ENCODE data around the gene HIVEP3.

HIVEP3 gene

DNA sequence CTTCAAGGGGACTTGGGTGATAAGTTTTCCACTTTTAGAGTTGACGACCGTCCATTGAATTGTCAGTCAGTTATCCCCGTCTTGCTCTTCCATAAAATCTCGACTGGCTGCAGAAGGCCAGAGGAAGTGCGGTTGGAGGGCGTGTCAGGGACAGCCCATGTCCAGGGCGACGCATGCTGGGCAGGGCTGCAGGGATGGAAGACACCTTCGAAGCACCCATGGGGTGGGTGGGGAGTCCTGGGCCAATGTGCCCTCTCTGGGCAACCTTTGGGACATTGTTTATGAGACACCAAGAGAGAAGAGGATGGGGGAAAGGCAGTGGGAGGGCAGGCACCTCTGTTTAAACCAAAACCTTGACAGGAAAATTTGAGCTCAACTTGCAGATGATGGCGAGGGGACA, 395.7 kb downstream of the HIVEP3 start:
- no peak for DNase-seq

DNA sequence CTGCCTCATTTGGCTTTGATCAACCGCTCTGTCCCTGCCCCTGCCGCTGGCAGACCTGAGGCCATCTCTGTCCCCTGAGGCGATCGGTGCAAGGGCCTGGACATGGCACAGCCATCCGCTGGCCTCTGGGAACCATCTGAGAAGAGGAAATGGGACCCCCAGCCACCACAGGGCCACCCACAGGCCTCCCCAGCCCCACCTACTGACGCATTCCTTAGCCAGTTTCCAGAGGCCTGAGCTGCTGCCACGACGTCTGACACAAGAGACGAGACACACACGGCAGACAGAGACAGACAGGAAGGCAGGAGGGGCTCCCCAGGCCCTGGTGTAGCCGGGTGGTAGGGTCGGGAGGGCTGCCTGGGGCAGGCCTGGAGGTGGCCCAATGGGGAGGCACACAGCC, 397.0 kb downstream of the HIVEP3 start:
- DNase-seq = no peak

DNA sequence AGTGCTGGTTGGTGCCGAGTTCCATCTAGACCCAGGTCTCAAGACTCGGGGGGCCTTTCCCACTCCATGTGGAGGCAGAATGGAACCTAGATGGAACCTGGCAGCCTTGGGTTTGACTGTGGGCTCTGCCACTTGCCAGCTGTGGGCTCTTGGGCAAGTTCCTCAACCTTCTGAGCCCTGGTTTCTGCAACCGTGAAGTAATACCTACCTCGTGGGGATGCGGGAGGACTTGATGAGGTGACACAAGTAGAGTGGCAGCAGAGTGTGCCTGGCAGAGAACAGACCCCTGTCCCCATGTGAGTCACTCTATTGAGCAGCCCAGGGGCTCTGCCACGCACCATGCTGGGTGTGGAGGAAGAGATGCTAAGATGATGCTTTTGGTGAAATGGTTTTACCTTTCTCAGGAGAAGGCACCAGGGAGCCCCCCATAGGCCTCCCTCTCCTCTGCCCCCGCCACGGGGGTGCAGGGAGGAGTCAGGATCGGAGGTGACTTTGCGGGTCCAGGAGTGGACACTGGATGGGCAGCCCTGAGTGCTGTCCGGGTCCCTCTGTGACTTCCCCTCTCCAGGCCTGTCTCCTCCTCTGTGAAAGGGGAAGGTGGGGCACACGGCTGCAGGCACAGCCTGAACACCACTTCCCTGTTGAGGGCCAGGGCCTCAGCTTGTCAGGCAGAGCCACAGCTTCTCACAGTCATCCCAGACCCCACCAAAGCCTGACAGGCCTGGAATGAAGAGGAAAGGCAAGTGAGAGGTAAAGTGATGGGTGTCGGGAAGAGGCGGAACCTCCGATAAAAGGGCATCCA, 397.6 kb downstream of the HIVEP3 start:
- no peak for DNase-seq

DNA sequence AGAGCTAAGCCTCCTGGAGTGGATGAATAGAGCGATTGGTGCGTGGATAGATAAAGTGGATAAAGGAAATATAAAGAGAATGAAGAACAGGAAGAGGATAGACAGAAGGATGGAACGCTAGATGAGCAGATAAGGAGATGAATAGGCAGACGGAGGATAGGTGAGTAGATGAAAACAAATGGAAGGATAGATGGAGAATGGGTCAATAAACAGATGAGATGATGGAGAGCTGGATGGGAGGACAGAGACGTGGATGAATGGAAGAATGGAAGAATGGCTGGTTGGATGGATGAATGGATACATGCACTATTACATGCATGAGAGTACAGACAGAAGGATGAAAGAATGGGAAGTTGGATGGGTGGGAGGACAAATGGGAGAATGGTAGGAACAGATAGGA, 399.1 kb downstream of the HIVEP3 start:
- DNase-seq = no peak

DNA sequence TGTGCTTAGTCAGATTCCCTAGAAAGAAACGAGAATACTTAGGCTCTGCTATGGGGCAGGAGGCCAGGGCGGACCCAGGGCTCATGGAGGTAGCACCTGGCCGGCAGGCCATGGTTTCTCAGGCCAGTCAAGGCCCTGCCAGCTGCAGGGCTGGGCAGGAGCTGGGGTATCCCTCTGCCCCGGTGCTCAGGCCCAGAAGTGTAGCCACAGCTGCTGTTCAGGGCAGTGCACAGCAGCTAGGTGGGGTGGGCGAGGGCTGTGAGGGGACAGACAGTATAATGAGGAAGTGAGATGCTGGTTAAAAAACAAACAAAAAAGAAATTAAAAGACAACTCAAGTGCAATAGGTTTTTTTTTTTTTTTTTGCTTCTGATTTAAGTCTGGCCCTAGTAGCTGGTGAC, 400.3 kb downstream of the HIVEP3 start:
- DNase-seq = no peak

DNA sequence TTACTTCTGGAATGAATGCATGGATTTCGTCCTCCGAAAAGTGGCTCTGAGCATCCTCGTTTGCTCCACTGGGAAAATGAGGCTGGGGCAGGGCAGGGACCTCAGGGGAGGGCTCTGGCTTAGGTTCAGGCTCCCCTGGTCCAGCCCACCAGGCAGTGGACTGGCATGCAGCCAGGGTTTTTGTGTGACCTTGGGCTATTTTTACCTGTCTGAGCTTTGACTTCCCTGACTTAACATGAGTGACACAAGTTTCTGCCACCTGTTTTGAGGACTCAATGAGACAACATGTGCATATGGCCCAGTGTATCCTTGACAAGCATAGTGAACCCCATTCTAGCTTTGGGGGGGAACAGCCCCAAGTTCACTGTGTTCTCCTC, 401.7 kb downstream of the HIVEP3 start:
- DNase-seq = no peak

DNA sequence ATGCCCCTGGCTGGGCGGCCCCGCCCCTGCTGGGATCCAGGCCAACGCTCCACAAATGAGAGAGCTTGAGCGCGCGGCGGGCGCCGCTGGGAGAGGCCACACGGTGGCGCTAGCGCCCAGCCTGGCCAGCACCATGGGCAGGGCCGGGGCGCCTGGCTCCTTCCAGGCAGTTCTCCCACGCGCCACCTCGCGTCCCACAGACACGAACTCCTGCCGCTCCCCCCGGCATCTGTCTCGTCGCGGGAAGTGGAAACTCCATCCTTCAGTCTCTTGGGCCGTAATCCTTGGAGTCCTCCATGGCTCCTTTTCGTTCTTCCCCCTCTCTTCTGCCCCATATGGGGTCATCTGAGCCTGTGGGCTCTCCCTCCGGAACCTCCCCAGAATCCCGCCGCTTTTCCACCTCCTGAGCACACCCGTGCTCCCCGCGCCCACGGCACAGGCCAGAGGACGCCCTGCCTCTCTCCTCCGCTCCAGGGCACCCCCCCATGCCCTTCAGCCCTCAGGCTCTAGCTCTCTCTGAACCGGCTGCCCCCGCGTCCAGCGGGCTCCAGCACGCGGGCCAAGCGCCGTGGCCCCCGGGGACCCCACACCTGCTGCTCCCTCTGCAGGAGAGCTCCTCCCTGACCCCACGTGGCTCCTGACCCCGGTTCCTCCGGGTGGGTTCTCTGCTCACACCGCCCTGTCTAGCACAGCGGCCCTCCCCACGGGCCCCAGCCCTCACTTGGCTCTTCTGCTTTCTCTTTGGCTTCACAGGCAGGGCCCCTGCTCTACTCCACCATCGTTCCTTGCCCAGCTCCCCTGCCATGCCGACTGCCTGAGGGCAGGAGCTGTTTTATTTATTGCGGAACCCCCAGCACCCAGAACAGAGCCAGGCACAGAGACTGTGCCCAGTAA, 402.3 kb downstream of the HIVEP3 start:
- peak; percentile 78 for DNase-seq

DNA sequence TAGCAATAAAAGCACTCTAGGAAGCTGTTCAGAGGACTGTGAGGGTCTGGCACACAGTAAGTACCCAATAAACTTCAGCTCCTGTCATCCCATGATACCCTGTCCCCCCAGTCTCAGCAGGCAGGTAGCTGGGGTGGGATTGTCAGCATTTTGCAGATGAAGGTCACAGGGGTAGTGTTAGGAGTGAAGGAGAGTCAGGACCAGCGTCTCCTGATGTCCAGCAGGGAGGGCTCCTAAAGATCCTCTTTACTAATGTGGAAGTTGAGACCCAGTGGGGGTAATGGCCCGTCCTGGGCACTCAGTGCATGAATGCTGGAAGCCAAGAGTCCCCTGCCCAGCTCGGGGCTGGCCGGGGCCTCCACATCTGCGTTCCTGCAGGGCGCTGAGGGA, 402.9 kb downstream of the HIVEP3 start:
- DNase-seq = no peak

DNA sequence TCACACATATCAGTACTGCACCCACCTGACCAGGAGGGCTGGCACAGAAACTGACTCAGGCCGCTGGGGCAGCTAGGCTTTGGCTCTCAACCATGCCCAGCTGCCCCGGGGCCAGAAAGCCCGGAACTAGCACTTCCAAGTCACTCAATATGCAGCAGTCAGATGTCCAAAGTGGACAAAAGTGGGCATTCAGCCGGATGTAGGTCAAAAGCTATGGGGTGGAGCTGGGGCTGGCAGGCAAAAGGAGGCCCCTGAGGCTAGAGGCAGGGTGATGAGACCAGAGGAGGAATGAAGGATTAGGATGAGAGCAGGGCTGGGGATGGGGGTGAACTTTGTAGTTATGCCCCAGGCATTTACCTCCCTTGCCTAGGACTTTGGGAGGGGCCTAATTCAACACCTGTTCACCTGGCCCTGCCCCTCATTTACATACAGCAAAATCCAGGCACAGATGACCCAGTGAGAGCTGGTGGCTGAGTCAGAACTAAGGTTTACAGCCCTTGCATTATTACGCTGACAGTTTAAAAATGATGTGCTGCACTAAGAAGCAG, 403.5 kb downstream of the HIVEP3 start:
- no peak for DNase-seq

DNA sequence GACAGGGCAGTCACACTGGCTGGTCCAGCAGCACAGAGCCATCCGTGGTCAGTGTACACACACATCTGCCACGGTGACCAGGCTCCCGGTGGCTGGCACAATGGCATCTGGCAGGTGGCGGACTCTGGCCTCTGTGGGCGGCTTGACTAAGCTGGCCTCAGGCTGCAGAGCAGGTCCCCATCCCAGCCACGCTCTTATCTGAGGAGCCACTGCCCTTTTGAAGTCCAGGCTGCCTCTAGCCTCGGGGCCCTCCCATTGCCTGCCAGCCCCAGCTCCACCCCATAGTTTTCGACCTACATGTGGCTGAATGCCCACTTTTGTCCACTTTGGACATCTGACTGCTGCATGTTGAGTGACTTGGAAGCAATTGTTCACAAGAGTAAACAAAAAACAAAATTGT, 404.3 kb downstream of the HIVEP3 start:
- DNase-seq = no peak

DNA sequence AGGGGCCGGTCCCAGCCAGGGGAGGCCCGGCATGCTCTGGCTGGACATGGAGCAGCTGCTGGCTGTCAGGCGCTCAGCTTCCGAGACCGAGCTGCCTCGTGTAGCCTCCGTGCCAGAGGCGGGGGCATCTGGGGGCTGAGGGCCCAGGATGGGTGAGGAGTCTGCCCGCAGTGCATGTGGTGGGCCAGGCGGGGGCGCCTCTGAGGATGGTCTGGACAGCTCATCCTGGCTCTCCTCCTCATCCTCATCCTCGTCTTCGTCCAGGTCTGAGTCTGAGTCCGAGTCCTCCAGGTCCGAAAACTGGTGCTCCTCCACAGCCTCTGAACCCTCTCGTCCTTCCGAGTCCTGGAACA, 405.4 kb downstream of the HIVEP3 start:
- peak; percentile 42 for DNase-seq

DNA sequence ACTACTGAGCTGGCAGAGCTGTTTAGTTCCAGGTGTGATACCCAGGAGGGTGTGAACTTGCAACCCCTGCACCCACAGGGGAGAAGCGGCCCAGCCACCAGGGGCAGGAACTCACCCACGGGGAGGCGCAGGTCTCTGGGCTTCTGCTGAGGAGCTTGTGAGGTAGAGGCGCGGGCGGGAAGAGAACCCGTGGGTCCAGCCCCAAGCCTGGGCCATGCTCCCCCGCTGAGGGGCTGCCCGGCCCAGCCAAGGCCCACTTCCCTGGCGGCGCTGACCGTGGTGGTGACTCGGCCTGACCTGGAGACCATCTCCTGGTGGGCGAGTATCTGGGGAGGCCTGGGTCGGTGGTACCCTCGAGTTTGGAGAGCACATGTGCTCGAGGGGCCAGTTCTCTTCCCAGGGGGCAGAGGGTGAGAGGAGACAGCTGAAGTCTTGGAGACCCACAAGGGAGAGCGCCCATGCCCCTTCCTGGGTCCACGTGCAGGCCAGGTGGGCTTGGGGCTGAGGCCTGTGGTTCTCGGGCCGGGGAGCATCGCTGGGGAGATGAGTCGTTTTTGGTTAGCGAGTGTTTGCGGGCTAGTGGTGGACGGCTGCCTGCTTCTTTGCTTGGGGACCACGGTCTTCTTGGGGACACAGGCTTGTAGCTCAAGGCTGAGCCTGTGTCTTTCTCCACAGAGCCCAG, 405.9 kb downstream of the HIVEP3 start:
- no peak for DNase-seq

DNA sequence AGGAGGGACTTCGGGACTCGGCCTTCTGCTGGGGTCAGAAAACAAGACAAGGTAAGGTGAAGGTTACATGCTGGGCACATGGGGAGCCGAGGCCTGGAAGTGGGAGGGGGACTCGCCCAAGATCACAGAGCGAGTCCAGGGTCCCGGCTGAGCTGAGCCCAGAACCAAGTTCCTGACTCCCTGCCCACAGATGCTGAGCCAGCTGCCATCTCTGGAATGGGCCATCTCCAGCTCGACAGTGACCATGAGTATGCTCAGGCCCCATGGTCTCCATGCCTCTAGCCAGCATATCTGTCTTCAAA, 407.5 kb downstream of the HIVEP3 start:
- no peak for DNase-seq

DNA sequence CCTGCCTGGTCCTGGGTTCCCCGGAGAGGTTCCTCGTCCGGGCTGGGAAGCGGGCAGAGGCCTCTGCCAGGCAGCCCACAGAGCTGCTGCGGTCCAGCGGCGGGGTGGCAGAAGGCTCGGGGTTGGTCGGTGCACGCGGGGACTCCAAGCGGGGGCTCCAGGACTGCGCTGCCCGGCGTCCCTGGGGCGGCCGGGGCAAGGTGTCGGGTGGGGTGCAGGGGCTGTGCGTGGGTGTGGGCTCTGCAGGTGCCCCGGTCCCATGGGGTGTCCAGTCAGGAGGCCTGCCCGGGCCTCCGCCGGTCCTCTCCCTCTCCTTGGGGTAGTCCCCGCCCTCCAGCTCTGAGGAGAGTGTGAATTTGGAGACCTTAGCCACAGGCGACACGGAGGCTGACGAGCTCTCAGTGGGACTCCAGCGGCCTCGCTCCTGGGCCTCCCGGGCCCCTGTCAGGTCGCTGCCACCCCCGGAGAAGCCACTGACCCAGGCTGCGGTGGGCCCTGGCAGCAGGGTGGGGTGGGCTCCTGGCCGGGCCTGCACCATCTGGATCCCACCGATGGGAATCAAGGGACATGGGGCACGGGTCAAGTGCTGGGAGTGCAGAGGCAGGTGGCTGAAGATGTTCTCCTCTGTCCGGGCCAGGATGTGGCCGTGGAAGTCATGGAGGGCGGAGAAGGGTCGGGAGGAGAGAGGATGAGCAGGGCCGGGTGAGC, 408.0 kb downstream of the HIVEP3 start:
- no peak for DNase-seq

DNA sequence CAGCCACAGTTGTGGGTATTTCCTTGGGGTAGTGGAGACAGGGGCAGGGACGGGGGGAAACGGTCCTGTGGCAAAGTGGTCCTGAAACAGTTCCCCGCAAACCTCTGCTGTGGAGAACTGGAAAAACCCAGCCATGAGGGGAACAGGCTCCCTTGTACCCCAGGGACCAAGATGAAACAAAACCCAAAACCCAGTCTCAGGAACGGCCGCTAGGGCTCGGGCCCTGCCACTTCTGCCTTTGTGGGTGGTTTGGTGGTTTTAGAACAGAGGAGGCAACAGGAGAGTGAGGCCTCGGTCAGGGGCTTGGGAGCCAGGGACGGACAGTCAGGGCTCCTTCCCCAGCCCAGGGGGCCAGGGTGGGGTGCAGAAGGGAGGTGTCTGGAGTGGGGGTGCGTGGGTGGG, 409.5 kb downstream of the HIVEP3 start:
- no peak for DNase-seq

DNA sequence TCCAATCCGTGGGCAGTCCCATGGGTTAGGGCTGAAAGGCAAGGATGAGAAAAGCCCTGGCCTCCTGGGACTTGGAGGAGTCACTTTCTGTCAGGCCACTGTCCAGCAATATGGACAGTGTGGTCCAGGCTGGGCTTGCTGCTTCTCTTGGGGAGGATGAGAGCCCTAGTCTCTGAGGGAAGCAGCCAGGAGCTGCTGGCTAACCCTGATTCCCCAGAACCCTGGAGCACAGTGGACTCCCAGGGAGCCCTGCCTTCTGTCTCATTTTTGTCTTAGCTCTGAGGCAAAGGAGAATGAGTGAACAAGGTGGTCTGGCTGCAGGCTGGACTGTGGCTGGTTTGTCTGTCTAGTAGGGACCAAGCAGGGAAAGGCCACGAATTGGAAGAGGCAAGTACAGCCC, 410.4 kb downstream of the HIVEP3 start:
- no peak for DNase-seq

DNA sequence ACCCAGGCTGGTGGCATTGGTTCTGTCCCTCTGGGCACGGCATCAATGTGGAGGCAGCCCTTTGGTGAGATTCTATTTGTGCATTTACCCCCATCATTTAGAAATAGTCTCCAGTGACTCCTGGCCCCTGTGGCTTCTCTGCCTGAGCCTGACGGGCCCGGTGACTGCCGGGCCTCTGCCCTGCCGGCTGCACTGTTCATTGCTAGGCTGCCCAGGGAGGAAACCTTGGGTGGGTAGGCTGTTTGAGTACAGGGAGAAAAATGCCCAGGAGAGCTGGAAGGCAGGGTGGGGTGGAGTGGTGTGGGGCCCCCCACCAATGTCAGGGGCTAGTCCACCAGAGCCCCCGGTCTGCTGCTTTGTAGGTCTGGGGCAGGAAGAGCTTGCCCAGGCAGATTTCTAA, 410.9 kb downstream of the HIVEP3 start:
- no peak for DNase-seq

DNA sequence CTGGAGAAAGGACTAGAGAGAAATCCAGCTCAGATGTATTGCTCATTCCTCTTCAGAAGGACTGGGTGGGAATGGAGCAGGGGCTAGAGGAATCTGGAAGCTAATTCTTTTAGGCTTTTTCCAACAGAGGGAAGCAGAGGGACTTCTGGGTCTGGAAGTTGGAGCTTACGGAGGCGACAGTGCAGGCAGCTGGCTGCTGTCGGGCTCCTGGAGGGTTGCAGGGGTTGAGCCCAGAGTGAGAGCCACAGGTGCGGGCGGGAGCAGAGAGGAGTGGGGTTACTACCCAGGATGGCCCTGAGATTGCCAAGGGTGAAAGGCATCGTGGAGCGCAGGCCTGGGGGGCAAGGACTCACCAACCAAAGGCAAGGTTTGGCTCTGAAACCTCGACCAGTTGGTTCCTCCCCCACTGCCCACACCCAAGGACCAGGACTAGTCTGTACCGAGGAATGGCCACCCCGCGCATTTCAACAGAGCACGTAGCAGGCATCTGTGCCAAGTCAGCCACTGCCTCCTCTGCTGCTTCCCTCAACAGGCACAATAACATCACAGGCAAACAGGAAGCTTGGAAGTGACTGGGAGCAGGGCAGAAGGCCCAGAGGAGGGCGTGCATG, 411.5 kb downstream of the HIVEP3 start:
- no peak for DNase-seq

DNA sequence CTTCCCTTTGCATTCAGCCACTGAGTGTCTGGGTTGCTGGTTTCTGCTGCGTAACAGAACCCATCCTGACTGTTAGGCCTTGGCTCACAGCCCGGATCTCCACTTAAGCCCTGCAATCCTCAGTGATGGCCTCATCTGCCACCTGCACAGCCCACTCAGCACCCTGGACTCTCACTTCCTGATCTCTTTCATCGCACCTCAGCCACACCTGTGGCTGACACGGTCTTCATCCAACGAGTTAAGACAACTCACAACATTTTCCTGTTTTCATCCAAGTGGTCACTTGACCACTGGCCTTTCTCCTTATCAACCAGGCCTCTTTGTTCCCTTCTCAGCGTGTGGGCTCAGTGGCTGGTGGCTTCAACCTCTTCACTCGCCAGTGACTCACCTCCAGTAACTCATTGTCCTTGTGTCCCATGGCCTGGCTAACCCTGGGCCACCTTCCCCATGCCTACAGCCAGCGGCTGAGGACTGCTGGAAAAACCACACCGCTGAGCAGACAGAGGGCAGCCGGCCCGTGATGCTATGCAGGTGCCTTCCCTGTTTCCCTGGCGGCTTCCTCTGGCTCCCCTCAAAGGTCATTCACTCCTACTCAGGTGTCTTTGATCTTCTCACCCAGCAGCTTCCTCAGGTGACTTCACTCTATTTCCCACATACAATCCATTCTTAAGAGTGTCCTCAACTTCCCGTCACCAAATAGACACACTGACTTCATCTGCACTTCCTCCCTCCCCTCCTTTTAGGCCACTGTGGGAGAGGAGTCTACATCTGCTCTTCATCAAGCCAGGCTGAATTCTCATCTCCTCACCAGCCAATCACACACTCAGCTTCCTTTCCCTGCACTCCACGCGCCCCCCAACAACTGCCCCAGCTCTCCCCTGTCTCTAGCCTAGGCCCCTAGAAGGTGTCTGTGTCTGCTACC, 414.3 kb downstream of the HIVEP3 start:
- DNase-seq = no peak

DNA sequence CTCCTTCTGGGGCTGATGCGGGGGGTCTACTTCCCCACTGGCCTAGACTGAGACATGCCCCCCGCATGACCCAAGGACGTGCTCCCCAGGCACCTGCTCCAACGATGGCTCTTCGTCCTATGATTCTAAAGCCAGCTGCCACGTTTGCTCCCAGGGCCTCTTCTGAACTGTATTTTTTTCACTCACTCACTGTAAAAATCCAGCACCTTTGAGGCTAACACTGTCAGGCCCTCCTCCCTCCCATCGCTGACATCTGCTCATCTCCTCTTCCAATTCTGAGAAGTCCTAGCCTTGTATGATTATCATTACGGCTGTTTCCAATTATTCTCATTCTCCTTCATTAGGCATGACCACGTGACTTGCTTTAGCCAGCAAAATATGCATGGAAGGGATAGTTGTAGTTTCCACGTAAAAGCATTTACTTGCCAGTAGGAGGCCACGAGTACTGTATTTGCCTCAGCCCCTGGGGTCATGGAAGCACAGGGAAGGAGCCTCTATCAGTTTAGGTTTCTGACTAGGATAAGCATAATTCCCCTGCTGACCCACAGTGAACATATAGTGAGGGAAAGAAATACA, 415.1 kb downstream of the HIVEP3 start:
- DNase-seq = no peak

DNA sequence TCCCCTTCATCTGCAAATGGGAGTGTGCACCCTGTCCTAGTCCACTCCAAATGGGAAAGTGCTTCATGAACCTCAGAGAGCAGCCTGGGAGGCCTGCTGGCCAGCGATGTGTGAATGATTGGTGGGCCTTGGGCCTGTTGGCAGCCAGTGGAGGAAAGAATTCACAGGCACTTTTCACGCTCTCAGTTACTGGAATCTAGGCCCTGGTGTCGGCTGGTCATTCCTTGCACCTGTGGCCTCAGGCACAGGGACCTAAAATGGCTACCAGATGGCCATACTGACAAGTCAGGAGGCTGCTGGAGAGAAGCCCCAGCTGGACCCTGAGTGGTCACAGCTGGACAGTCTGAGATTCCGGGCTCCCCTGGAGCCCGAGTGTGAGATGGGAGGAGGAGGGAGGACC, 415.8 kb downstream of the HIVEP3 start:
- no peak for DNase-seq
